Epithelial cell of proximal tubule (primary cell): ENCODE results near the gene PRKN. TPM values are rescaled to one million over a fixed set of nuclear protein-coding genes. Genes with fewer than 3 reads are reported as not detected.

Experiments
- DNase-seq: peaks from one replicate; pipeline ENCODE4 v3.0.0-alpha.2; 2011; ENCODE audit warnings: low read depth
- H3K4me3 ChIP-seq: 2 replicates; pipeline ENCODE4 v1.5.1; 2011; ENCODE audit warnings: low read depth, mild to moderate bottlenecking, low read length
- CTCF ChIP-seq: conservative IDR thresholded peaks from 2 replicates; pipeline ENCODE4 v1.5.1; 2012; ENCODE audit warnings: low read depth, mild to moderate bottlenecking, low read length
- total RNA-seq: library from RNA; depleted of rRNA; stranded (reverse); fragments of >200 nt; gene quantifications from 2 replicates; pipeline ENCODE4 v1.2.3, GENCODE V29; 2015

PRKN gene
- total RNA-seq, 1 donor from 2014 or later, result 0.58 TPM

GRCh38 chr6:161395716-161396231 is 1331.8 kb downstream of the PRKN start:
- no peak for TF ChIP-seq CTCF
- DNase-seq, result no peak

GRCh38 chr6:161394437-161394836 is 1333.1 kb downstream of the PRKN start:
- TF ChIP-seq CTCF, result no peak
- H3K4me3 ChIP-seq, result no peak overlapping the region
- DNase-seq, result no peak

More at GRCh38 chr6:161395716-161396231, 1331.8 kb downstream of the PRKN start:
- no peak overlapping the region for H3K4me3 ChIP-seq

- peak; percentile 66 for TF ChIP-seq CTCF
- DNase-seq, result peak; percentile 68
- peak overlapping the region; percentile 29 for H3K4me3 ChIP-seq
These were observed 1333.7 kb downstream of the PRKN start for GRCh38 chr6:161393839-161394364.

GRCh38 chr6:161393292-161393691 is 1334.3 kb downstream of the PRKN start:
- H3K4me3 ChIP-seq, result no peak overlapping the region
- no peak for DNase-seq
- TF ChIP-seq CTCF, result no peak

- DNase-seq, result no peak
- no peak for TF ChIP-seq CTCF
- H3K4me3 ChIP-seq, result no peak overlapping the region
These were observed 1337.8 kb downstream of the PRKN start for GRCh38 chr6:161389756-161390155.

- DNase-seq, result no peak
- no peak for TF ChIP-seq CTCF
- H3K4me3 ChIP-seq, result no peak overlapping the region
These were observed 1343.6 kb downstream of the PRKN start for GRCh38 chr6:161383951-161384350.

GRCh38 chr6:161379834-161380582 is 1347.6 kb downstream of the PRKN start:
- H3K4me3 ChIP-seq, result no peak overlapping the region

More at GRCh38 chr6:161379834-161380582, 1347.6 kb downstream of the PRKN start:
- no peak for TF ChIP-seq CTCF
- DNase-seq, result no peak
